Suprapubic skin (tissue), 3 donors: ENCODE data around the gene SRSF6.
"Not testable (repeated sequence)": the region's sequence is repeated elsewhere in the genome, so short reads cannot be mapped to it uniquely, and the experiment has no call there.

ENCODE experiments used
- EP300 ChIP-seq: sonication (generic); formaldehyde crosslinking; IDR thresholded peaks from one replicate; pipeline ENCODE4 v1.6.1; 2017; ENCODE audit warnings: antibody characterized with exemption
- TF ChIP-seq, protein P1 (sequence below), 2 donors: fragments of 200-600 bp in 1 of 2; fragments of 450-650 bp in 1 of 2; sonication (generic) in 1 of 2; IDR thresholded peaks; one replicate each; pipeline ENCODE4 v1.5.1; 2016 to 2019; ENCODE audit warnings: antibody characterized with exemption in 2 of 2, mild to moderate bottlenecking in 1 of 2, moderate library complexity in 1 of 2

DNA sequence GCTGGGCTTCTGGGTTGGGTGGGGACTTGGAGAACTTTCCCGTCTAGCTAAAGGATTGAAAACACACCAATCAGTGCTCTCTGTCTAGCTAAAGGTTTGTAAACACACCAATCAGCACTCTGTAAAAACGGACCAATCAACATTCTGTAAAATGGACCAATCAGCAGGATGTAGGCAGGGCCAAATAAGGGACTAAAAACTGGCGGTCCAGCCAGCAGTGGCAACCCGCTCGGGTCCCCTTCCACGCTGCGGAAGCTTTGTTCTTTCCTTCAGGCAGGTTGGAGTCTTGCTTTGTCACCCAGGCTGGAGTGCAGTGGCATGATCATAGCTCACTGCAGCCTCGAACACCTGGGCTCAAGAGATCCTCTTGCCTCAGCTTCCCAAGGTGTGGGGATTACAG lies 1.4 kb upstream of the SRSF6 start:
- TF ChIP-seq, protein P1, sequence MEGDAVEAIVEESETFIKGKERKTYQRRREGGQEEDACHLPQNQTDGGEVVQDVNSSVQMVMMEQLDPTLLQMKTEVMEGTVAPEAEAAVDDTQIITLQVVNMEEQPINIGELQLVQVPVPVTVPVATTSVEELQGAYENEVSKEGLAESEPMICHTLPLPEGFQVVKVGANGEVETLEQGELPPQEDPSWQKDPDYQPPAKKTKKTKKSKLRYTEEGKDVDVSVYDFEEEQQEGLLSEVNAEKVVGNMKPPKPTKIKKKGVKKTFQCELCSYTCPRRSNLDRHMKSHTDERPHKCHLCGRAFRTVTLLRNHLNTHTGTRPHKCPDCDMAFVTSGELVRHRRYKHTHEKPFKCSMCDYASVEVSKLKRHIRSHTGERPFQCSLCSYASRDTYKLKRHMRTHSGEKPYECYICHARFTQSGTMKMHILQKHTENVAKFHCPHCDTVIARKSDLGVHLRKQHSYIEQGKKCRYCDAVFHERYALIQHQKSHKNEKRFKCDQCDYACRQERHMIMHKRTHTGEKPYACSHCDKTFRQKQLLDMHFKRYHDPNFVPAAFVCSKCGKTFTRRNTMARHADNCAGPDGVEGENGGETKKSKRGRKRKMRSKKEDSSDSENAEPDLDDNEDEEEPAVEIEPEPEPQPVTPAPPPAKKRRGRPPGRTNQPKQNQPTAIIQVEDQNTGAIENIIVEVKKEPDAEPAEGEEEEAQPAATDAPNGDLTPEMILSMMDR (IDR thresholded peaks at IDR 0.05): not testable (repeated sequence)
- TF ChIP-seq EP300: not testable (repeated sequence)
